ENCODE results near the gene TMEM37. TPM values are rescaled to one million over a fixed set of nuclear protein-coding genes. Genes with fewer than 3 reads are reported as not detected.

The TMEM37 gene
- polyA plus RNA-seq, 1 of the 3 experiments (the other 2 are of a cell fraction): 0.25 TPM

- Histone ChIP-seq H4K20me1 (ENCODE audit: insufficient read depth) (no peaks in the 10 kb centered on the region), H3K9me2 (no peaks in the 10 kb centered on the region), H3K27ac (ENCODE audit: low read depth in 2 of 2, low read length in 1 of 2) (no peak overlapping the region), H3K27me3 (ENCODE audit: insufficient read depth) (no peaks in the 10 kb centered on the region; the same call in 1 of the 2 replicates), H3K79me2 (ENCODE audit: insufficient read depth) (no peaks in the 10 kb centered on the region), H2AFZ (ENCODE audit: low read depth) (no peak overlapping the region), H3K4me2 (no peak overlapping the region), H3K4me1 (ENCODE audit: control insufficient read depth in 1 of 2, insufficient read depth in 2 of 2, low read depth in 1 of 2, low read length in 1 of 2) (peaks cover 0 to 14% of the 10 kb centered on the region in 2 experiments; a peak in 3 of 4 replicates), H3F3A (replicated peaks; ENCODE audit: insufficient read depth) (no peaks in the 10 kb centered on the region), H3K4me3 (ENCODE audit: low read depth in 2 of 2, low read length in 1 of 2) (no peak overlapping the region), H3K9me3 (no peaks in the 10 kb centered on the region), H3K36me3 (replicated peaks in 1 of 2; ENCODE audit: control insufficient read depth in 1 of 2, insufficient read depth in 2 of 2, low read length in 1 of 2) (no peaks in the 10 kb centered on the region), H3K9ac (no peak overlapping the region)
- CTCF ChIA-PET: interaction anchor here (0.9 to 5.5 kb wide), 2 partner anchors 18 to 27 kb away, joined by 3 to 42 read pairs; partner anchors contain the start of gene TMEM37
- peak; percentile 42 for DNase-seq
- TF ChIP-seq EZH2phosphoT487 (IDR thresholded peaks at IDR 0.05; ENCODE audit: borderline replicate concordance, low read depth): no peak
- TF ChIP-seq FOXM1 (IDR thresholded peaks at IDR 0.05; ENCODE audit: low read depth): no peak
- TF ChIP-seq RXRA (IDR thresholded peaks at IDR 0.05; ENCODE audit: borderline replicate concordance, low read depth): no peak
- POLR2A ChIA-PET: no interaction called here
- WGBS (ENCODE audit: low lambda C conversion rate): 73% methylated on average over 3 of the region's 3 CpGs
Observed at GRCh38 chr2:119449521-119449920, 17.9 kb downstream of the TMEM37 start.

- no peaks in the 10 kb centered on the region; the same call in 1 of the 2 replicates for H3K27me3 ChIP-seq (ENCODE audit: insufficient read depth)
- no peaks in the 10 kb centered on the region for H3F3A ChIP-seq (replicated peaks; ENCODE audit: insufficient read depth)
- H3K36me3 ChIP-seq (replicated peaks in 1 of 2; ENCODE audit: control insufficient read depth in 1 of 2, insufficient read depth in 2 of 2, low read length in 1 of 2): no peaks in the 10 kb centered on the region
- no peaks in the 10 kb centered on the region for H3K79me2 ChIP-seq (ENCODE audit: insufficient read depth)
- H3K27ac ChIP-seq (ENCODE audit: low read depth in 2 of 2, low read length in 1 of 2): no peak overlapping the region
- no peak overlapping the region for H3K4me2 ChIP-seq
- H3K9me2 ChIP-seq: no peaks in the 10 kb centered on the region
- 55% methylated on average over 8 of the region's 9 CpGs for WGBS (ENCODE audit: low lambda C conversion rate)
- TF ChIP-seq SMC3 (IDR thresholded peaks at IDR 0.05; ENCODE audit: low read depth, low read length): no peak
- TF ChIP-seq IRF3 (IDR thresholded peaks at IDR 0.05; ENCODE audit: low read depth, low read length): no peak
- no peak for TF ChIP-seq NRF1 (IDR thresholded peaks at IDR 0.05; ENCODE audit: low read depth, low read length)
- TF ChIP-seq PBX3 (IDR thresholded peaks at IDR 0.05): no peak
- no peak for TF ChIP-seq FOSL2 (IDR thresholded peaks at IDR 0.05; ENCODE audit: borderline replicate concordance, low read depth)
- TF ChIP-seq RCOR1 (IDR thresholded peaks at IDR 0.05; ENCODE audit: low read length): no peak
- TF ChIP-seq POLR2AphosphoS5 (IDR thresholded peaks at IDR 0.05; ENCODE audit: low read depth, low read length): no peak
- TF ChIP-seq RFX5 (IDR thresholded peaks at IDR 0.05; ENCODE audit: low read length): no peak
- no peak for DNase-seq
- H3K9ac ChIP-seq: no peak overlapping the region
- POLR2A ChIA-PET: no interaction called here
- no peaks in the 10 kb centered on the region for H3K9me3 ChIP-seq
- CTCF ChIA-PET: interaction anchor here (1.7 to 5.5 kb wide), 2 partner anchors 18 to 25 kb away, joined by 4 to 42 read pairs; no protein-coding TSS in a partner anchor
- peaks cover 0 to 14% of the 10 kb centered on the region in 2 experiments; a peak in 3 of 4 replicates for H3K4me1 ChIP-seq (ENCODE audit: control insufficient read depth in 1 of 2, insufficient read depth in 2 of 2, low read depth in 1 of 2, low read length in 1 of 2)
- H4K20me1 ChIP-seq (ENCODE audit: insufficient read depth): no peaks in the 10 kb centered on the region
- H2AFZ ChIP-seq (ENCODE audit: low read depth): no peak overlapping the region
- no peak overlapping the region for H3K4me3 ChIP-seq (ENCODE audit: low read depth in 2 of 2, low read length in 1 of 2)
Observed at GRCh38 chr2:119451336-119452050, 19.8 kb downstream of the TMEM37 start.

All from SK-N-SH (cell line).